ENCODE measurements around the gene TFEB. TPM values are rescaled to one million over a fixed set of nuclear protein-coding genes. Genes with fewer than 3 reads are reported as not detected.

TFEB gene
- total and polyA plus RNA-seq, 9 donors, result 2.8 to 14.9 (median 8.8) TPM

DNA sequence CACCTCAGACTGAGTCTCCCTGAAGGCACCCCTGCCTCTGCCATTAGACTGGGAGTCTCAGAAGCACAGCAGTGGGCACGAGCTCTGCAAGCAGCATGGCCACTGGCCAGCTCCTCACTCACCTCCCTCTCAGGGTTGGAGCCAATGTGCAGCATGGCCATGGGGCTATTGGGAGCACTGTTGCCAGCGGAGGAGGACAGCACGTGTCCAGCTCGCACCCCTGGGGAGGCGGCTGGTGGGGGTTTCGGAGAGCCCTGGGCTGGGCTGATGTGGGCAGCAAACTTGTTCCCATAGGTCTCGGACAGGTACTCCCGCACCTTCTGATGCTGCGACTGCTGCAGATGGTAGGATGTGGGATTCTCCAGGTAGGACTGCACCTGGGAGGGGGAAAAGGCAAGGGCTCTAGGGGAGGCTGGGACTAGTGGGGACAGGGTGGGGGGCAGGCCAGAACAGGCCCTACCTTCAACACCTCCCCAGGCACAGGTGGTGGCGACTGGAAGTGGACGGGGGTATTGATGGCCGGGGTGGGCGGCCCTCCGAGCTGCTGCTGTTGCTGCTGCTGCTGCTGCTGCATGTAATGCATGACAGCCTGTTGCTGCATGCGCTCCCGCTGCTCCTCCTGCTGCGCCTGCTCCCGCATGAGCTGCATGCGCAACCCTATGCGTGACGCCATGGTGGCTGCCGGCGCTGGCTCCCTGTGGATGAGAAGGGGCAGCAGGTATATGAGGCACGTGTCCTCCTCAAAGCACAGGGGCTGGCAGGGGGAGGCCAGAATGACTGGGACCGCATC lies 44.7 kb downstream of the TFEB start:
- no peaks in the 10 kb centered on the region for H3K27me3 ChIP-seq
- TF ChIP-seq EP300 (IDR thresholded peaks at IDR 0.05) (no peak), POLR2A (IDR thresholded peaks at IDR 0.05) (no peak)
- TF ChIP-seq, protein P1, sequence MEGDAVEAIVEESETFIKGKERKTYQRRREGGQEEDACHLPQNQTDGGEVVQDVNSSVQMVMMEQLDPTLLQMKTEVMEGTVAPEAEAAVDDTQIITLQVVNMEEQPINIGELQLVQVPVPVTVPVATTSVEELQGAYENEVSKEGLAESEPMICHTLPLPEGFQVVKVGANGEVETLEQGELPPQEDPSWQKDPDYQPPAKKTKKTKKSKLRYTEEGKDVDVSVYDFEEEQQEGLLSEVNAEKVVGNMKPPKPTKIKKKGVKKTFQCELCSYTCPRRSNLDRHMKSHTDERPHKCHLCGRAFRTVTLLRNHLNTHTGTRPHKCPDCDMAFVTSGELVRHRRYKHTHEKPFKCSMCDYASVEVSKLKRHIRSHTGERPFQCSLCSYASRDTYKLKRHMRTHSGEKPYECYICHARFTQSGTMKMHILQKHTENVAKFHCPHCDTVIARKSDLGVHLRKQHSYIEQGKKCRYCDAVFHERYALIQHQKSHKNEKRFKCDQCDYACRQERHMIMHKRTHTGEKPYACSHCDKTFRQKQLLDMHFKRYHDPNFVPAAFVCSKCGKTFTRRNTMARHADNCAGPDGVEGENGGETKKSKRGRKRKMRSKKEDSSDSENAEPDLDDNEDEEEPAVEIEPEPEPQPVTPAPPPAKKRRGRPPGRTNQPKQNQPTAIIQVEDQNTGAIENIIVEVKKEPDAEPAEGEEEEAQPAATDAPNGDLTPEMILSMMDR (IDR thresholded peaks at IDR 0.05), result no peak
- H3K36me3 ChIP-seq, result no peaks in the 10 kb centered on the region
- no peak overlapping the region for H3K4me3 ChIP-seq
- no peaks in the 10 kb centered on the region for H3K4me1 ChIP-seq (ENCODE audit: insufficient read depth)
- DNase-seq, result peak in 1 of 5 donors; percentile 16
- H3K9me3 ChIP-seq, result no peaks in the 10 kb centered on the region
- 93 to 95% (median 94%) methylated on average over 24 to 25 of the region's 25 CpGs for WGBS, 3 donors
- intact Hi-C loops (cut with DNase I), result no loop called here
- H3K27ac ChIP-seq, result no peak overlapping the region

DNA sequence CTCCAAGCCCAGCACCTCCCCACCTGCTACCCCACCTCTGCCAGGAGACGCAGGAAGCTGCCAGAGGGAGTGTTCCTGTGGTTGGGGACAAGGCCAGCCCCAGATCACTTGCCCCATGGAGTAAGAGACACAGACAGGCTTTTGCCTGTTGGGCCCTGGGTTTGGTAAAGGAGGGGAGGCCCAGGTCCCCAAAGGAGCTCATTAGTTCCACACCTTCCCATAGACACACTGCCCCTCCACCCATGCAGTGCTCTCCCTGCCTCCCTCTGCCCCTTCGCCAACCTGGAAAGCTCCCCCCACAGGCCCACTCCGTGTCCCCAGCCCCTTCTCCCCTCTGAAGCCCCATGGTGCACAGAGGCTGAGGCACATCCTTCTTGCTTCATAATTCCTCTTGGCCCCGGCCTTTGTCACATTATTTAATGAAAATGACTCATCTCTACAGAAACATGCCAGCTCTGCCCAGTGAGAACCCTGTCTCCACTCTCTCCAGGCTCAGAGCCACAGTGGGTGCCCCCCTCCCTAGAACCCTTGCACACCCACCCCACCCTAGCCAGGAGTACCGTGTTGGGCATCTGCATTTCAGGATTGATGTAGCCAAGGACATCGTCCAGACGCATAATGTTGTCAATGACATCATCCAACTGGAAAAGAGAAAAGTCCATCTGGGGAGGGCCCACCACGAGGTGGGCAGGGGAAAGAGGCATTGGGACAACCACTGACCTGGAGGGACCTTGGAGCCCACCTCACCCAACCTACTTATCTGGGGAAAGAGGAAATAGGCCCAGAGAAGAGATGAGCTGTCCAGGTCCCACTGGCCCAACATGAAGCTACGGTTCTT lies 46.0 kb downstream of the TFEB start:
- Histone ChIP-seq H3K27ac (no peak overlapping the region), H3K9me3 (no peaks in the 10 kb centered on the region), H3K36me3 (no peaks in the 10 kb centered on the region), H3K4me1 (ENCODE audit: insufficient read depth) (no peaks in the 10 kb centered on the region), H3K4me3 (no peak overlapping the region), H3K27me3 (no peaks in the 10 kb centered on the region)
- intact Hi-C loops (cut with DNase I), result no loop called here
- 69 to 78% (median 72%) methylated on average over 9 of the region's 9 CpGs for WGBS, 3 donors
- TF ChIP-seq, protein P1 (IDR thresholded peaks at IDR 0.05), result no peak
- TF ChIP-seq POLR2A (IDR thresholded peaks at IDR 0.05), result no peak
- TF ChIP-seq EP300 (IDR thresholded peaks at IDR 0.05), result no peak
- DNase-seq, result peak in 2 of 5 donors; percentile 7 to 14

DNA sequence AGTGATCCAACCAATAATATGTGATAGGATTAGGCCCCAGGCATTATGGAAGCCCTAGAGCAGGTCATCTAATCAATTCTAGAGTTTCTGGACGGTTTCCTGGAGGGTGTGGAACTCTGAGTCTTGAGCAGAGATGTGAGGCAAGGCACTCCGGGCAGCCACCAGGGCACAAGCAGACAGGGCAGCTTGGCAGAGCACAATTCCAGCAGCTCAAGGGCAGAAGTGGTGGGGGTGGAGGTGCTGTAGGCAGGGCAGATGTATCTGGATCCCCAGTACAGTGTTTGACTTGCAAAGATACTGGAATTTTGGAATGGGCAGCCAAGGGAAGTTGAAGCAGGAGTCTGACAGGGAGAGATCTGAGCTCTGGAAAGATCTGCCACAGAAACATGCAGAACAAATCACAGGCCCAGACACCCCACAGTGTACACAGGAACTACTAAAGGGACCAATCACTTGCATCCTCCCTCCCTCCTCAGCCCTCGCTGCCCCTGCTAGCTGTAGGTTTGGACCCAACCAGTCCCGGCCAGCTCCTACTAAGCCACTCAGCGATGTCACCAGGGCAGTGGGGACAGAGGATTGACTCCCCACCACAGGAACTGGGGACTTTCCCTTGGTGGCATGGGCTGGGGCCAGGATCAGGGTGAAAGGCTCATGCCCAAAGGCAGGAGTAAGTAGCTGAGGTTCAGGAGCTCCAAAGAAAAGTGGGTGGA lies 47.0 kb downstream of the TFEB start:
- WGBS, 3 donors, result 85 to 93% (median 91%) methylated on average over 5 of the region's 5 CpGs
- Histone ChIP-seq H3K9me3 (no peaks in the 10 kb centered on the region), H3K4me3 (no peak overlapping the region), H3K27ac (no peak overlapping the region), H3K36me3 (no peaks in the 10 kb centered on the region), H3K4me1 (ENCODE audit: insufficient read depth) (no peaks in the 10 kb centered on the region), H3K27me3 (no peaks in the 10 kb centered on the region)
- intact Hi-C loops (cut with DNase I), result no loop called here
- TF ChIP-seq POLR2A (IDR thresholded peaks at IDR 0.05), result no peak
- TF ChIP-seq EP300 (IDR thresholded peaks at IDR 0.05), result no peak
- TF ChIP-seq, protein P1 (IDR thresholded peaks at IDR 0.05), result no peak
- DNase-seq, result peak in 2 of 5 donors; percentile 14 to 19

DNA sequence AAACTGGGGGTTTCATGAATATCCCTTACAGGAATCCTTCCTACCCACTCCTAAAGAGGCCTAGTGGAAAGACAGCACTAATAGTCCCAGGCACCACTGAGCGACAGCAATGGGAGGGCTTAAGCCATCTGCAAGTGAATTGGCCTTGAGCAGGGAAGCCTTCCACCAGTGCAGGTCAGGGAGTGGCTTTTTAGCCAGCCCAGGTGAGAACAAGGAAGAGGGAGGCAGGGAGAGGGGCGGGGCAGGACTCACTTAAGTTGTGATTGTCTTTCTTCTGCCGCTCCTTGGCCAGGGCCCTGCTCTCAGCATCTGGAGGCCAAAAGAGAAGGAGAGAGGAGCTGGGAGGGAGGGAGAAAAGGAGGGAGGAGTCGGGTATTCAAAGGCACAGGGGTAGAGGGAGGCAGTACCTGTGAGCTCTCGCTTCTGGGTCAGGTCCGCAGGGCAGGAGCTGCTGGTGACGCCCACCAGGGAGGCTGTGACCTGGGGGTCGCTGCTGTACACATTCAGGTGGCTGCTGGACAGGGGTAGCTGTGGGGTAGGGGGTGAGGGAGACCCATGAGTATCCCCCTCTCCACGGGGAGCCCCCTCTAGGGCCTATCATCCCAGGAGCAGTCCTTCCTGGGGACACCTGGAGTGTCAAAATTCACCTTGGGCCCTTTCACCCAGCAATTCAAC lies 47.8 kb downstream of the TFEB start:
- peak in 1 of 5 donors; percentile 9 for DNase-seq
- Histone ChIP-seq H3K4me3 (no peak overlapping the region), H3K27me3 (no peaks in the 10 kb centered on the region), H3K36me3 (no peaks in the 10 kb centered on the region), H3K9me3 (no peaks in the 10 kb centered on the region), H3K27ac (no peak overlapping the region), H3K4me1 (ENCODE audit: insufficient read depth) (no peaks in the 10 kb centered on the region)
- intact Hi-C loops (cut with DNase I), result no loop called here
- 75 to 87% (median 87%) methylated on average over 9 of the region's 9 CpGs for WGBS, 3 donors
- no peak for TF ChIP-seq EP300 (IDR thresholded peaks at IDR 0.05)

All from ovary (tissue), 9 donors.